ENCODE measurements around the gene OGA.
A peak's percentile ranks its signal among the peaks of the same experiment; 100 is the strongest.

OGA gene

DNA sequence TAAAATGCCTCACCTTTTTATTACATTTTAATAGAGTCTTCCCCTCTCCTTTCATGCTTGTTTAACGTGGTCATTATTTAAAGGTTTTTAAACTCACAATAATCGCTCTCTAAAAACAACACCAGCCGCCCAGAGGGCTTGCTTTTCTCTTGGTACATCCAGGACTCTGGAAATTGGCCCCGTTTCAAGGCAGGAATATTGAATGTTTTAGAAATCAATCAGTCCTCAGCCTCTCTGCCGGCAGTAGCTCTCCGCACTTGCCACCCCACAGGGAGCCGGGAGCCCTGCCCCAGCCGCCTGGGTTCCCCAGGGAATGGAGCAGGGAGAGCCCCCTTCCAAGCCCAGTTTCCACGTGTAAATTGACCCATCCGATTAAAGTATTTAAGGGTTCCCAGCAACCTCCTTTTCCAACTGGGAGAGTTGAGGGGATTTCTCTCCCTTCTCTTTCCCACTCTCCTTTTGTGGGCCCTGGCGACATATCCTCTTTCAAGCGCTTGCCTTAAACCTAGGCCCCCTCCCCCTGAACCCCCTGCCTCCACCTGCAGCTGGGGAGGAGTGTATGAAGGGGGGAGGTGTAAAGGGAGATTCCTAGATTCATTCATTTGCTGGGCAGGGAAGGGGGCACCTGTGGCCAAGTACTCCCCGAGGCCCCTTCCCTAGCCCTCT lies 44.2 kb downstream of the OGA start:
- no peak for DNase-seq

DNA sequence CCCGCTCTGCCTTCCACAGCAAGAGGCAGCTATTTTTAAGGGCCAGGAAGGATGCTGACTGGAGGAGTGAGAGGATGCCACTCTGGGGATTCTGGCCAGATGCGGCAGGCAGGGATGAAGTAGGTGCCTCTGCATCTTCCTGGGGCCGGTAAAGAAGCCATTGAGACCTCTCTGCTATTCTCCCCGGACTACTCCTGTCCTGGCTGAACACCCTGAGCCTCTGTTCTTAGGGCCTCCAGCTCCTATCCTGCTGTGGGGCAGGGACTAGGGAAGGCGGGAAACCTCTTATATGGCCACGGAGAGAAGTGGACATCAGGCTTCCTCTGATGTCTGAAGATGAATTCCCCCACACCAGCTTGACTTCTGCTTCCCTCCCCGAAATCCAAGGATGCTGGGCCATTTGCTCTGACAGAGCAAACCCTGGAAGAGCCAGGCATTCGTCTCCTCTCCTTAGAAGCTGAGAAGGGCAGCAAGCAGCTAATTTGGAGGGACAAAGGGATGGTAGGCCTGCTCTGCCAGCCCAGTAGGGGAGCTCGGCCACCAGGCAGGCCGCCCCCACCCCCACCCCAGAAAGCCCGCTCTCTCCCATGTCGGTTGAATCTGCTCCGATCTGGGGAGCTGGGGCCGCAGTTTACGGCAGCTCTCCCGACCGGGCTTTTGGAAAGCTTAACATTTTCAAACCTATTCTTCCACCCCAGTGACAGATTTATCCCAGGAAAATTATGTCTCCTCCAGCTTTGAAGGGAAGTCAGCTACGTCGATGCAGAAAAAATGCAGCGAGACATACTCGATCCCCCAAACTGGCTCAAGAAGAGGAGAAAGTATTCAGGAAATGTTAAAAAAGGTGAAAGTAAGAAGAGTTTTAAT lies 45.1 kb downstream of the OGA start:
- no peak for DNase-seq

- no peak for DNase-seq
These were observed 46.0 kb downstream of the OGA start for GRCh38 chr10:101772017-101772894.

DNA sequence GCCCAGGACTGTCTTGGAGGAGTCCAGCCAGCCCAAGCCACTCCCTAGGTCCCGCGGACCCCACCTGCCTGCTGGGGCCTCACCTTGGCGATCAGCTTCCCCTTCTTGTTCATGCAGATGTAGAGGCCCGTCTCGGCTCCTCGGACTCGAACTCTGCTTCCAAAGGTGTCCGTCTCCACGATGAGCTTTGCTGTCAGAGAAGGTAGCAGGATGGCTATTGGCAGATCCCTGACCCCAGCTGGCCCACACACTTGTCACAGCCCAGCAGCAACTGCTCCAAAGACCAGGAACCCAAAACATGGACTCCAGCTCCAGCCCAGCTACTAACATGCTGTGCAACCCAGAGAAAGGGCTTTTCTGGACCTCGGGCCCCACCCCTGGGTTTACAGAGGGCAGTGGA lies 46.9 kb downstream of the OGA start:
- DNase-seq: no peak

GRCh38 chr10:101770331-101771215 lies 47.7 kb downstream of the OGA start:
- no peak for DNase-seq

GRCh38 chr10:101769541-101770180 lies 48.6 kb downstream of the OGA start:
- DNase-seq: no peak

- DNase-seq: no peak
These were observed 49.5 kb downstream of the OGA start for GRCh38 chr10:101768791-101769170.

GRCh38 chr10:101767966-101768790 lies 50.1 kb downstream of the OGA start:
- DNase-seq: no peak

DNA sequence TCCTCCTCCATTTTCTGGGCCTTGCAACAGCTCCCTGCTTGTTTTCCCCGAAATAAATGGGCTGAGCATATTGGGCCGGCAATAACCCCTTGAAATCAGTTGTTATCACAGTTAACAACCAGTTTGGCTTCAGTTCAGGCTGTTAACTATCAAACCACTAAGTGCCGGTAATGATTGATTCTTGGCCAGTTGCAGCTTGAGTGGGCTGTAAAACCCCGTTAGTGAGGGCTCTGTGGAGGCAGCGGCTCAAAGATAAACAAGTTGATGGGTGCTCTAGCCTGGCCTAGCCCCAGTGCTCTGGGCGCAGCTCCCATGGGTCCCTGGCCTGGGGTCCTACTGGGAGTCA lies 50.7 kb downstream of the OGA start:
- no peak for DNase-seq

GRCh38 chr10:101766753-101767599 lies 51.3 kb downstream of the OGA start:
- no peak for DNase-seq

GRCh38 chr10:101766306-101766705 lies 51.9 kb downstream of the OGA start:
- no peak for DNase-seq

DNA sequence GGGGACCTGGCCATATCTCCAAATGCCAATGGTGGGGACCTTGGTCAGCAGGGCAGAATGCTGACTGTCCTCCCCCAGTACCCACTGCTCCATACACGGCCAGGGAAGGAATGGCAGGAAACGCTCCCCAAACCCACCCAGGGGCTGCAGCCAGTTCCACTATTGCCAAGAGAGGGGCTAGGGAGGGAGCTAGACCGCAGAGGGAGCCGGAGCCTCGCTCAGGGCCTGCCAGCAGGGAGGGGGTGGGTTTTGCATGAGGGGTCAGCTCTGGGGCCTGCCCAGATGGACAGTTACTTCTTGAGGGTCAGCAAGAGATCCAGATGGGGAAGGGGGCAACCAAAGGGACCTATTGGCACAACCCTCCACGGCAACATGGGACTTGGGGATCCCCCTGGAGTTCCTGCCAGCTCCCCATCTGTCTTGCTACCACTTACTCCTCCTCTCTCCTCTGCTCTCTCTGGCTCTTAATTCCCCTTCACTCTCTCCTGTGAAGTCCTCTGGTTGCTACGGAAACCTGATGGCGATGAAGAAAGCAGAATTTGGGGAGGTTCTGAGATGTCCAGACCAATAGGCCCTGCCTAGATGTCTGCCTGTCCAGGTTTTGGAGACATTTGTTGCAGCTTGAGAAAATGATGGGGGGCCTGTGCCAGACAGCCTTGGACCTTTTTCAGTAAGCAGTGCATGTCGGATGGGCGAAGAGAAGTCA lies 55.0 kb downstream of the OGA start:
- DNase-seq: no peak

GRCh38 chr10:101762736-101763135 lies 55.5 kb downstream of the OGA start:
- no peak for DNase-seq

- no peak for DNase-seq
These were observed 57.0 kb downstream of the OGA start for GRCh38 chr10:101761226-101761625.

- DNase-seq: no peak
These were observed 57.7 kb downstream of the OGA start for GRCh38 chr10:101760510-101760909.

DNA sequence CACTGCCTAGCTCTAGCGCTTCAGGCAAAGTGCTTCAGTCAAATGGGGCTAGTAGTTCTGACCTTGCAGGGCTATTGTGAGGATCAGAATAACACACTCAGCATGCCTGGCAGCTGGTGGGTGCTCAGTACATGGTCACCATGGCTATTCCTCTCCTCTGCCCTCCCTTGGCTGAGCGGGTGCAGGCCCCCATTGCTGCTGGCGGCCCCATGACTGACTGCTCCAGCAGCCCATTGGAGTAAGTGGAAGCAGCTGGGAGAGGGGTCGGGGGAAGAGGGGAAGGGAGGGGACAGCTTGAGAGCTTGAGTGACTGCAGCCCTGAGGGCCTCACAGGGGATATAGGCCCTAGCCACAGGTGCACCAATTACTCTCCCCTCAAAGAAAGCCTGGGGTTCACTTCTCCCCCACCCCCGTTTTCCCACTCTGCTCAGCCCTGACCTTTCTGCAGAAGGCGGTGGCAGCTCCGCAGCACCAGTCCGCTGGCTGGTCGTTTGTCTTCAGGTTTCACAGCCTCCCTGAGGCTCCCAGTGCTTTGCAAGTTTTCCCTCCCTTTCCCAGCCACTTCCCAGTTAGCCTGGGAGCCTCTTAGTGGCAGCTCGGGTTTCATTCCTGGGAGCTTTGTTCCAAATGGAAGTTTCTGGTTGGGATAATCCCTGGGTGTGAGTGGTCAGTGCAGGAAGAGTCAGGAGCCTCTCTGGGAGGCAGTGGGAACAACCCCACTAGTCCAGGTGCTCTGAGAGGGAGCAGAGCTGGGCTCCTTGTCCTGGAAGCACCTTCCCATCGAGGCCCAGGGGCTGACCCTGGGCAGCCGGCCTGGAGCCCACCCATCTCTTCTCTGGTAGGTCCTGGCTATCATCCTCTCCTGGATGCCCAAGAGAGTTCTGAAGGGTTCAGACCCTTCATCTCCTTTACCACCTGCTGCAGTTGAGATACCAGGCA lies 58.7 kb downstream of the OGA start:
- peak; percentile 23 for DNase-seq

DNA sequence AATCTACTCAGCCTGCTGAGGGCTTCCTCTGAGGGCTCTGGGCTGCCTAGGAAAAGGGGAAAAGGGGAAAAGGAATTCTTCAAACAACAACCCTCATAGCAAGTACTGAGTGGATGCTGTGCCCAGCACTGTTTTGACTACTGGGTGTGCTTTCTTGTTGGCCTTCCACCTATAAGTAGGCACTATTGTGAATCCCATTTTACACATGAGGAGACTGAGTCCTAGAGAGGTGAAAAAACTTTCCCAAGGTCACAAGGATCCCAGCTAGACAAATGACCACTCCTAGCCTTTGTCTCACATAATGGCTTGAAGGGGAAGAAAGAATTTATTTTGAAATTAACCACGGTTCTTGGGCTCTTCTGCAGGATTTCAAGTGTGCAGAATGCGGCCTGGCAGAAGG lies 59.4 kb downstream of the OGA start:
- no peak for DNase-seq

DNA sequence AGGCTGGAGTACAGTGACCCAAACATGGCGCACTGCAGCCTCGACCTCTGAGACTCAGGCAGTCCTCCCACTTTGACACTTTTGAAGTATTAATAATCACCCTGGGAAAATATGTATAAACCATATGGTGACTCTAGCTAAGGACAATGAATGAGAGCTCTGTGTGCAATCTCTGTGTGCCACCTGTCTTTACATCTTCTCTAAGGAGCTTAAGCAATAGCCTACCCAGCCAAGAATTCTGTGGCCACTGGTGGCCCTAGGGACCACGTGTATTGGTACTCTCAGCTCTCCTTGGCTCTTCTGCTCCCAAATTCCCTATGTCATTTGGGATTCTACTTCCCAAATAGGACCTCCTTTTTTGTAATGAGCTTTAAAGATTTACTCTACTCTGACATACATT lies 66.0 kb downstream of the OGA start:
- DNase-seq: peak; percentile 64
